ENCODE data around the gene DNAJC6.
A peak's percentile ranks its signal among the peaks of the same experiment; 100 is the strongest.

Gene DNAJC6

GRCh38 chr1:65412256-65412983 is 103.1 kb downstream of the DNAJC6 start:
- peak; percentile 54 for DNase-seq

DNA sequence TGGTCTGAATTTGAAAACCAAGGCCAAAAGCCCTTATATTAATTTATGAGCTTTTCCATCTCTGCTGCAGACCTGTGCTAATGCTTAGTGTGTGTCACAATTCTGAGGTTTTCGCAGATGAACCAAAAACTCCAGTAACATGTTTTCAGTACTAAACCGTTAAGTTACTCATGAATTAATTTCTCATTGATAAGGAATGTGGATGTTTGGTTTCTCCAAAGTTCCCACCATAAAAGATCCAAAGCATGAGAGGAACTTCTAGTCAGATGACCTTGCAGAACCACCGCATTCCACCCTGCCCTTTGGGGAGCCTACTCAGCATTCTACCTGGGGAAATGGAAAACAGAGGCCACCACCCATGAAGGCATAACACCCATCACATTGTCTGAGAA is 103.6 kb downstream of the DNAJC6 start:
- DNase-seq: no peak

DNA sequence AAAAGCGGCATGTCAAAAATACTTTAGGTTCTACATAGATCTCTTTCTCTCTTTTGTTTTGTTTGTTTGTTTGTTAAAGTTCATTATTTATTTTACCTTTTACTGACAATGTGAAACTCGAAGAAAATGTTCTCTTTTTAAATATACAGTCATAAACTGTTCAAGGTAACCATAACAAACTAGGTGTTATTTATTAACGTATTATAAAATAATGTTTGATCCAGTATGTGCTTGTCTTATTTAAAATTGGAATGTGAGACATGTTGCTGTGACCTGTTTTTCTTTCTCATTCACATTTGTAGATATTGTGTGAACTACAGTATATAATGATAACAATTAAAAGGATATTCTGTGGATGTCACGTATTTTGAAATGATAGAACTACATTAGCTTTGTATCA is 105.2 kb downstream of the DNAJC6 start:
- DNase-seq: no peak

- no peak for DNase-seq
Observed at GRCh38 chr1:65416767-65417166, 107.4 kb downstream of the DNAJC6 start.

DNA sequence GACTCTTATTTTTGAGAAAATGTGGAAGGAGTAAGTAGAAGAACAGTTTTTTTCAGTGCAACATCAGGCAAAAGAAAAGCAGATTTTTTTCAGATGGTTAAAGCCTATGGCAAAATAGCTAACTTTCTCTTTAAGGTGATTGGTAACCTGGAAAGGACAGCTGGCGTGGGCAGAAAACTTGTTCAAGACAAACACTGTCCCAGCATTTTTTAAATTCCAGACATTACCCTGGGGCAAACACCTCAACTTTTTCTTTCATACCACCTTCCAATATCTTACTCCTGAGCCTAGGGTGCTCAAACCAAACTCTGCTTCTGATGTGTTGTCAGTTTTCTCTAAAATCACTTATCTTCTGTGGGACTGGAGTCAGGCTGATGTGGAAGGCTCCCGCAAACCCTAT is 108.4 kb downstream of the DNAJC6 start:
- no peak for DNase-seq

DNA sequence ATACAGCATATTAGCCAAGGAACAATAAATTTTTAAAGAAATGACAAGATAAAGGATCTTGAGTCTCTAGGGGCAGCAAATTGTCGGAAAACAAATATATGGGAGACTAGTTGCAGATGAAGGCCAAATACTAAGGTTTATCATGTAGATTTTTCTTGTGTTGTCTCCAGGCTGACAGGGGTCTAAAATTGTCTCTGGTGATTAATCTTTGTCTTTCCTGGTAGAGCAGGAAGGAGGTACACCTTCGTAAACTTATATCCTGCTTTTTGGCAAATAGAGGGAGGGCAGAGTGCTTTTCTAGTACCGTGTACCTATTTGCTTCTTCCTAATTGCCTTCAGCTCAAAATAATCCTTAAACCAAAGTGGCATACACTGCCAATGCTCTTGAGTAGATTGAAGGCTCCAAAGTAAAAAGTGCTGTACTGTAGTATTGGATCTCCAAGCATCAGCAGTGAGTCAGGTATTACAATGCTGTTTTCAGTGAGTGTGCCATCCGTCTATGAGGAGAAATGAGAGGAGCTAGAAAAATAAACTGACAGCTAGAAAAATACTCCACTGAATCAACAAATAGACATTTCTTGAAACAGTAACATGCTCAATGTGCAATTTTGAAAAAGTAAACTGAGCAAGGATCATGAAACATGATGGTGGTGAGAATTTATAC is 109.3 kb downstream of the DNAJC6 start:
- no peak for DNase-seq

DNA sequence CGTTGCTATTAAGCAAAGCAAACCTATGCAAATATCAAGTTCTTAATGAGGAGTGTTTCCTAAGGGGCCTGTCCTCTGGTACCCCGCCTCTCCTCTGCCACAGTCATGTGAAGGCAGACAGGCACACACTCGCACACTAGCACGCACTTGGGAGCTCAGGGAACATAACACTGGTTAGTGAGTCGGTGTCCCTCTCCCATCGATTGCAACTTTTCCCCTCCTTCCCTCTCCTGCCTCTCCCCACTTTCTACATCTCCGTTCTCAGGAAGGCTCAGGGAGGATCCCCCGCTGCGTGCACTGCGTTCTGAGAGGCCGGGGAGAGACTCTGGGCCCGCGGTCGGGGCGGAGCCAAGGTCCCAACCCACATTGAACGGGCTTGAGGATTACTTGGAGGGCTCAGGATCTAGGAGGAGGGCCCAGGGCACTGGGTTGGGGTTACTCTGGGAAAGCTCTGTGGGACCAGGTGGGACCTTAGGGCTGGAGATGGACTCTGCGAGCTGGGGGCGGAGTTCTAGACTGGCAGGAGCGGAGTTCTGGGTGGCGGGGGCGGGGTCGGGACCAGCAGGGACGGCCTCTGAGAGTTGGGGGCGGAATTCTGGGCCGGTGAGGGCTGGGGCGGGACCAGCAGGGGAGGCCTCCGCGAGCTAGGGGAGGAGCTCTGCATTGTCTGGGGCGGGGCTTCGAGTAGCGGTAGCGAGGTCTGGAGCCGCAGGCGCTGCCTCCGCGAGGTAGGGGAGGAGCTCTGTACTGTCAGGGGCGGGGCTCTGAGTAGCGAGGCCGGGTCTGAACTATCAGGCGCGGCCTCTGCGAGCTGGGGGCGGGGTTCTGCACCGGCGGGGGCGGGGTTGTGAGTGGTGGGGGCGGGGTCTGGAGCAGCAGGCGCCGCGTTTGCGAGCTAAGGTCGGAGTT is 110.6 kb downstream of the DNAJC6 start:
- DNase-seq: peak; percentile 99

DNA sequence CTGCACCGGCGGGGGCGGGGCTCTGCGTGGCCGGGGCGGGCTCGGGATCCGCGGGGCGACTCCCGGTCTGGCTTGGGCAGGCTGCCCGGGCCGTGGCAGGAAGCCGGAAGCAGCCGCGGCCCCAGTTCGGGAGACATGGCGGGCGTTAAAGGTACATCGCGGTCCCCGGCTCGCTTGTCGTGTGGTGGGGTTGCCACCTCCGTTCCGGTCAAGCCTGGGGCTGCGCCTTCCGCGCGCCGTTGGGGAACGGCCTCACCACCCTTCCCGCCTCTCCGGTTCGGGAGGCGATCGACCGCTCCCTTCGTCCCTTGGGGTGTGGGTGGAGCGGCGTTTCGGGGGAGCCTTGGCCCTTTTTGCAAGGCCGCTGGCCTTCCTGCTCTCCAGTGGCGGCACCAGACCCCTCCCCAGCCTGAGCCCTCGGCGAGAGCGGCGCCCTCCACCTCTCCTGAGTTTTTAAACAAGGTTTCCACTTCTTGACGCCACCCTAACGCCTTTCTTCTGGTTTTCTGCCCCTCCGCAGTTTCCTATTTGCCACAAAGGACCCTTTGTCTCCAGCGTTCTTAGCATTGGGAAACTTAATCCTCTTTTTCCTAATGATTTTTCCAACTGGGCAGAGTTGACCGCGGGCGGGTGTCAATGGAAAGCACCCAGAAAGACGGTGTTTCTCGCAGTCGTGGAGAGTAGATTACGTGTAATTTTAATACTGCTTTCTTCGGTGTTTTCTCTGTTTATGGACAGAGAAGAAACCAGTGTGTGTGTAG is 111.4 kb downstream of the DNAJC6 start, which contains the start of the genes LEPR and LEPROT:
Gene LEPR, plus strand, starts transcription at position 79 of the 761 bp plus-strand sequence. CDS start 144,898 bp downstream, outside the sequence.
Gene LEPROT, plus strand, starts transcription at position 79 of the 761 bp plus-strand sequence. Its CDS starts 57 bp downstream, at position 136.
- peak; percentile 23 for DNase-seq

DNA sequence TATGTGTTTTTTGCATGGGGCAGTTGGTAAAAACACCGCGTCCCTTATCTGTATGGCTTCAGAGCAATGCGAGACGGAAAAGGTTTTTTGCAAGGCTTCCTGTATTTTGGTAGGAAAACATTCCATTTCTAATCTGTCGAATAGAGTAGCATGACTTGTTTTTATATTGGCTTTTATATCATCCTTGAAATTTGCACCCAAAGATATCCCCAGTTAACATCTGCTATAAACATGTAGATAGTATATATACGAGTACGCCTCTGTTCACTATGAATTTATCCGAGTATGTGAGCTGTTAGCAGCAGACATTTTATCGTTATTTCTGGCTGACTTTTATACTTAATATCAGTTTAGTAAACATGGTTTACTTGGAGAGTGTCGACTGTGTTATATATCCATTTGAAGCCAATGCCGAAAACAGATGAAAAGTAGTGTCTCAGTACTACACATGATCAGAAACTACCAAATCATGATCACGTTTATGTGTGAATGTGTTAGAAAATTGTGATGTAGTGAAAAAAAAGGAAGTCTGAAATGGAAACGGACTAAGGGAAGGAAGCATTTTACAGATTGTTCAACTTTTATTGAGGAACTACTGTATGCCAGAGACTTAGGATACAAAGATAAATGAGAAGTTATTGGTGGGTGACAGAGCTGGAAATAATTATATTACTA is 112.1 kb downstream of the DNAJC6 start:
- DNase-seq: peak; percentile 89

- DNase-seq: no peak
Observed at GRCh38 chr1:65422241-65423203, 113.2 kb downstream of the DNAJC6 start.

DNA sequence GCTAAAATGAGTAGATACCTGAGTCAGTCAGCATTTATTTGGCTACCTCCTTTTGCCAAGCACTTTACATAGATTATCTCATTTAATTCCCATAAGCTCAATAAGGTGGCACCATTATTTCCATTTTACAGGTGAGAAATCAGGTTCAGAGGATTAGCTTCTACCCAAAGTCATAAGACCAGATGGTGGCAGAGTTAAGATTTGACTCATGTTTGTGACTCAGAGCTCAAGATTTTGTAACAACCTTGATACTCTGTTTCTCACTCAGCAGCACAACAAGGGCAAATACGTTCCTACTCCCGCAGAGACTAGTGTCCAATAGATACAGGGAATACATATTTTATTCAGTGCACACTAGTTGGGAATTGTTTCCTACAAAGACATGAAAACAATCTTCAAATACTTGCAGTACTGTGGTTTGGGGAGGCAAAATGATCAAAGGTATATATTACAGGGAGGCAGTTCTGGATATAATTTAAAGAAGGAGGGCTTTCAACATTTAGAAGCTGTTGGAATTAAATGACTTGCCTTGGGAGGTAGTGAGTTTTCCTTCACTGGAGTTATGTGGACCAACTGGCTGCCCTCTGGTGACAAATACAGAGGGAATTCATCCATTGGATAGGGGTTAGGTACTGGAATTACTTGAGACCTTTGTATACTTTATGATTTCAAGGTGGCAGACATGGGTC is 114.7 kb downstream of the DNAJC6 start:
- peak; percentile 88 for DNase-seq

- peak; percentile 45 for DNase-seq
Observed at GRCh38 chr1:65424573-65424889, 115.2 kb downstream of the DNAJC6 start.

- no peak for DNase-seq
Observed at GRCh38 chr1:65425006-65425405, 115.7 kb downstream of the DNAJC6 start.

DNA sequence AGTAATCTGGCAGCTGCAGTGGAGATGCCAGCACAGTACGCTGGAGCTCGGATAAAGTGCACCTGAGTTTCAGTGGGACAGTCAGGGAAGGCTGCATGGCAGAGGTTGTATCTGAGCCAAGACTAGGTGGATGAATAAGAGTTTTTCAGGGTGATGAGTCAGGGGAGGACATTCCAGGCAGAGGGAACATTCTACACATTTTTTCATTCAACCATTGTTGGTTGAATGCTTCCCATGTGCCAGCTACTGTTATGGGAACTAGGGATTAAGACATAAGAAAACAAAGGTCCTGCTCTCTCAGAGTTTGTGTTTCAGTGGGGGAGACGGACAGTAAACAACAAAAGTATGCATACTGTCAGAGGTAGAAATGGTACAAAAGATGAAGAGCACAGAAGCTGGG is 116.4 kb downstream of the DNAJC6 start:
- DNase-seq: no peak

DNA sequence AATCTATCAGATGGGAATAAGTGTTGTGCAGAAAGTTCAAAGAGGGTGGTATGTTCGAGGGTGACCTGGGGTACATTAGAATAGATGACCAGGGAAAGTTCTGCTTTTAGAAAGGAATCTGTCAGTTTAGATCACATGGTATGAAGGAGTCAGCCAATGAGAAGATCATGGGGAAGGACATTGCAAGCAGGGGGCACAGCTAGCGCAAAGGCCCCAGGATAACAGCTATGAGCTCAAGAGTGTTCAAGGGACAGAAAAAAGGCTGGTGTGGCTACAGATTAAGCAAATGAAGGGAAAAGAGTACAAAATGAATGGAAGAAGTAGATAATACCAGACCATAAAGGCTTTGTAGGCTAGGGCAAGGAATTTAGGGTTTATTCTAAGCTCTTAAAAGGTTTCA is 119.7 kb downstream of the DNAJC6 start:
- DNase-seq: no peak

- DNase-seq: peak; percentile 80
Observed at GRCh38 chr1:65429806-65430205, 120.5 kb downstream of the DNAJC6 start.

DNA sequence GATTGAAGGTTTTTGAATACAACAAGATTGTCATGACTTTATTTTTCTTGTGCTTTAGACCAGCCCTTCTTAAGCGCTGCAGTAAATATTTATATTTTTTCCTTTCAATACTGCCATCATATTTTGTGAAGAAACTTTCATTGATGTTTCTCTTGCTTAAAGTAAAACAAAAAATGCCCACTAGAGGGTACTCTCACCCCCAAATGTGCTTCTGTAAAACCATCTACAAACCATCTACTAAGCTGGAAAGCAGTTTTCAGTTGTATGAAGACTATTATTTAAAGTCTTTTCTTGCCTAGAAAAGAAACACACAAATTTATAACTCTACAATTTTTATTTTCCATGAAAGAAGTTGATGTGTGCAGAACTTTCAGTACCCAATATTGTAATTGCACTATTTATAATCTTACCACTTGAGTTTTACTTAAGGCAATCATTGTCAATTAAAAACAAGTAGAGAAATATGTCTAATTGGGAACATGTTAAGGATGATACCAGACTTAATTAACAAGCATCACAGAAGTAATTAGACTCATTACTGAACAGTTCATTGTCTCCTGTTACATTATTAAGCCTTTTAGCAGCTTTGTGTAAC is 121.9 kb downstream of the DNAJC6 start:
- DNase-seq: peak; percentile 42

GRCh38 chr1:65432918-65433317 is 123.6 kb downstream of the DNAJC6 start:
- DNase-seq: no peak

GRCh38 chr1:65434255-65434654 is 124.9 kb downstream of the DNAJC6 start:
- DNase-seq: no peak

- DNase-seq: no peak
Observed at GRCh38 chr1:65434760-65435159, 125.4 kb downstream of the DNAJC6 start.

Data from inflammatory macrophage treated with lipopolysaccharide for 4 hours (primary cell).